Lung (tissue), 12 donors: ENCODE data around the gene ZNF700. TPM values are rescaled to one million over a fixed set of nuclear protein-coding genes. Genes with fewer than 3 reads are reported as not detected.
"Not testable (repeated sequence)": the region's sequence is repeated elsewhere in the genome, so short reads cannot be mapped to it uniquely, and the experiment has no call there.

ENCODE experiments used
- ATAC-seq: fragments of 200-7000 bp; cut with Tn5 transposase; one replicate; pipeline ENCODE4 v1.9.1; 2020; ENCODE audit warnings: moderate number of reproducible peaks; ENCODE audit not compliant: insufficient read depth, low FRiP score
- DNase-seq, 3 donors: peaks; one replicate each; pipeline ENCODE4 v3.0.0-alpha.2; 2013 to 2017
- H3K27ac ChIP-seq, 2 donors: one replicate each; pipeline ENCODE4 v1.5.1; 2013; ENCODE audit warnings: mild to moderate bottlenecking in 2 of 2, moderate library complexity in 2 of 2, control low read depth in 1 of 2, inconsistent platforms in 1 of 2, low read depth in 1 of 2, low read length in 1 of 2
- H3K27me3 ChIP-seq, 3 donors: one replicate each; pipeline ENCODE4 v1.5.1; 2013; ENCODE audit warnings: low read length in 2 of 3; ENCODE audit not compliant: control insufficient read depth in 3 of 3, insufficient read depth in 3 of 3
- H3K36me3 ChIP-seq, 4 donors: one replicate each; pipeline ENCODE4 v1.5.1; 2013; ENCODE audit warnings: low read length in 4 of 4, mild to moderate bottlenecking in 1 of 4, moderate library complexity in 1 of 4; ENCODE audit not compliant: control insufficient read depth in 4 of 4, insufficient read depth in 4 of 4
- H3K4me1 ChIP-seq, 5 donors: one replicate each; pipeline ENCODE4 v1.5.1; 2013; ENCODE audit warnings: low read length in 5 of 5, mild to moderate bottlenecking in 2 of 5, moderate library complexity in 1 of 5; ENCODE audit not compliant: control insufficient read depth in 5 of 5, insufficient read depth in 5 of 5
- H3K4me3 ChIP-seq: one replicate; pipeline ENCODE4 v1.5.1; 2013; ENCODE audit warnings: mild to moderate bottlenecking, control low read depth, moderate library complexity
- H3K9ac ChIP-seq, 2 donors: one replicate each; pipeline ENCODE4 v1.5.1; 2013; ENCODE audit warnings: low read length in 2 of 2, control low read depth in 1 of 2; ENCODE audit not compliant: insufficient read depth in 1 of 2
- H3K9me3 ChIP-seq, 4 donors: one replicate each; pipeline ENCODE4 v1.5.1; 2013; ENCODE audit warnings: low read length in 3 of 4, mild to moderate bottlenecking in 1 of 4, moderate library complexity in 1 of 4; ENCODE audit not compliant: control insufficient read depth in 4 of 4, insufficient read depth in 3 of 4
- WGBS, 2 donors: extraction: QIAGEN DNeasy Blood & Tissue Kit; methylation state at CpG; one replicate each; pipeline ENCODE4 v1.1.7; 2013; 5-methylcytosine and 5-hydroxymethylcytosine counted together
- polyA plus RNA-seq, 2 donors: library from polyadenylated mRNA; stranded (reverse); fragments of 200-250 nt; gene quantifications; one replicate each; pipeline ENCODE4 v1.2.1, GENCODE V29; 2013
- total RNA-seq, 2 donors: library from RNA; depleted of rRNA in 1 of 2; stranded (reverse); fragments of >200 nt in 1 of 2; gene quantifications; one replicate each; pipeline ENCODE4 v1.2.1, GENCODE V29; 2014 to 2021
- TF ChIP-seq, protein P1 (sequence below): IDR thresholded peaks from 2 replicates; pipeline ENCODE4 v1.5.1; 2012; ENCODE audit warnings: mild to moderate bottlenecking; ENCODE audit errors: control extremely low read depth, extremely low read depth
- donor health status: control.
- donor health status: control.
- donor health status: Bipolar disorder and iron deficiency.
- donor health status: healthy.
- donor health status: DM: yes; HTN: yes; CAD: no.

ZNF700 gene
- total and polyA plus RNA-seq, 4 donors: 6.2 to 24.7 (median 12.5) TPM

DNA sequence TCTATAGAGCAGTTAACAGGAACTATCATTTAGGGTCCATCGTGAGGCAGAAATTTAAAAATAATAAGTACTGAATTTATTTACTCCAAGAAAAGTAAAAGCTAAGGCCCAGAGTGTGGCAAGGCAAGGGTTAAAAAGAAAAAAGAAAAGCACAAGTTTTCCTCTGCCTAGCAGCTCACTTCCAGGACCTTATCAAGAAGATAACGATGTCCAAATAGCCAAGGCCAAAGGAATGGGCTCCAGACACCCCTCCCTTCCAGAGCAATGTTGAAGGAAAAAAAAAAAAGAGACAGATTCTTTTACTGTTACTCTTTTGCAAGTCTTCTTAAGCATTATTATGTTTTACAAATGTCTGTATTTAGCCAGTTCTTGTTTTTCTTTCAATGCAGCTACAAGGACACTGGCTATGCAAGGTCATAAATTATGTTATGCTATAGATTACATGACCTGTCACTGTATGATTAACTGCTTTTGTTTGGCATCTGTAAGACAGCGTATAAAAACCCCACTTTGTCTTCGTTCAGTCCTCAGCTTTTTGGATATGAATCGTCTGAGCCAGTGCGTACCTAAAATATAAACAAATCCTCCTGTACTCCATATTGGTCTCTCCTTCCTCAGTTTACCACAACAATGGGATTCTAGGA, 2.9 kb upstream of the ZNF700 start:
- H3K9ac ChIP-seq: no peak overlapping the region
- peak in 2 of 3 donors; percentile 22 to 33 for DNase-seq
- no peak for ATAC-seq
- no peak overlapping the region for H3K27ac ChIP-seq
- WGBS, 2 donors: 47 to 50% methylated on average over 6 of the region's 6 CpGs
- H3K4me1 ChIP-seq: peaks cover 0 to 12% (median under 1%) of the 10 kb centered on the region in 5 donors
- TF ChIP-seq, protein P1, sequence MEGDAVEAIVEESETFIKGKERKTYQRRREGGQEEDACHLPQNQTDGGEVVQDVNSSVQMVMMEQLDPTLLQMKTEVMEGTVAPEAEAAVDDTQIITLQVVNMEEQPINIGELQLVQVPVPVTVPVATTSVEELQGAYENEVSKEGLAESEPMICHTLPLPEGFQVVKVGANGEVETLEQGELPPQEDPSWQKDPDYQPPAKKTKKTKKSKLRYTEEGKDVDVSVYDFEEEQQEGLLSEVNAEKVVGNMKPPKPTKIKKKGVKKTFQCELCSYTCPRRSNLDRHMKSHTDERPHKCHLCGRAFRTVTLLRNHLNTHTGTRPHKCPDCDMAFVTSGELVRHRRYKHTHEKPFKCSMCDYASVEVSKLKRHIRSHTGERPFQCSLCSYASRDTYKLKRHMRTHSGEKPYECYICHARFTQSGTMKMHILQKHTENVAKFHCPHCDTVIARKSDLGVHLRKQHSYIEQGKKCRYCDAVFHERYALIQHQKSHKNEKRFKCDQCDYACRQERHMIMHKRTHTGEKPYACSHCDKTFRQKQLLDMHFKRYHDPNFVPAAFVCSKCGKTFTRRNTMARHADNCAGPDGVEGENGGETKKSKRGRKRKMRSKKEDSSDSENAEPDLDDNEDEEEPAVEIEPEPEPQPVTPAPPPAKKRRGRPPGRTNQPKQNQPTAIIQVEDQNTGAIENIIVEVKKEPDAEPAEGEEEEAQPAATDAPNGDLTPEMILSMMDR: no peak
- no peaks in the 10 kb centered on the region for H3K36me3 ChIP-seq
- peaks cover 0 to 2% (median 0%) of the 10 kb centered on the region in 4 donors for H3K9me3 ChIP-seq
- H3K27me3 ChIP-seq: no peaks in the 10 kb centered on the region
- no peak overlapping the region for H3K4me3 ChIP-seq

DNA sequence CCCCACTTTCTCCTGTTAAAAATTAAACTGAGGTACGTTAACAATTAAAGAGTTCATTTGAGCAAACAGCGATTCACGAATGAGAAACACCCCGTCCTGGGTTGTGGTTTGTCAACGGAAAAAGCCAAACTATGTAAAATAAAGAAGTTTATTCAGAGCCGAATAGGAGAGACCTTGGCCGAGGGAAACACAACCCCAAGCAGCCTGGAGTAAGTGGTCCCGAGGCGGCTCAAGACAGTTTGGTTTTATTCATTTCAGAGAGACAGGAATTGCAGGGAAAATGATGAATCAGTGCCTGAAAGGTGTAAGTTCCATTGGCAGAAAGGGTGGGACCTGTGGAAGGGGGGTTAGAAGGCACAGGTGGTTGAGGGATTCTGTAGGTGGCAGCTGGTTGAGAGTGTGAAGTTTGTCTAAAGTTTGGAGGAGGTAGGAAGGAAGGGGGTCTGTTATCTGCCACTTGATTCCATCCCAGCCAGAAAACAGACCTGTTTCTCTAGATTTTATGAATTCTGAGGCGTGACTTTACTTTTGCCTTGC, 812 bp downstream of the ZNF700 start:
- peaks cover 0 to 23% (median 5%) of the 10 kb centered on the region in 4 donors for H3K36me3 ChIP-seq
- peak in 1 of 3 donors; percentile 11 for DNase-seq
- peak overlapping the region; percentile 80 to 95 for H3K27ac ChIP-seq
- peak overlapping the region; percentile 81 to 85 for H3K9ac ChIP-seq
- 6% methylated on average over 10 of the region's 10 CpGs for WGBS, 2 donors
- not testable (repeated sequence) for H3K9me3 ChIP-seq, H3K27me3 ChIP-seq, ATAC-seq
- H3K4me3 ChIP-seq: peak overlapping the region; percentile 75
- H3K4me1 ChIP-seq: peaks cover 0 to 12% (median 2%) of the 10 kb centered on the region in 5 donors

DNA sequence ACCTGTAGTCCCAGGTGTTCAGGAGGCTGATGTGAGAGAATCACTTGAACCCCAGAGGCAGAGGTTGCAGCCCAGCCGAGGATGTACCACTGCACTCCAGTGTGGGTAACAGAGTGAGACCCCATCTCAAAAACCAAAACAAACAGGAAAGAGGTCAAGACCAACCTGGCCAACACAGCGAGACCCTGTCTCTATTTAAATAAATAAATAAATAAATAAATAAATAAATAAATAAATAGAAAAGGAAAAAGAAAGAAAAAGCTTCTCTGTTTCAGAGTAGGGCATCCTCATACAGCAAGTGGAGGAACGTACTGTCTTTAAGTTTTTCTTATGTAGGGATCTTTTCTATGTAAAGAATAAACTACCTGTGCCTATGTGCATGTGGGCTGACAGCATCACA, 2.3 kb downstream of the ZNF700 start:
- Histone ChIP-seq H3K36me3 (peaks cover 0 to 30% (median 5%) of the 10 kb centered on the region in 4 donors), H3K27ac (no peak overlapping the region), H3K4me3 (no peak overlapping the region), H3K9ac (no peak overlapping the region), H3K27me3 (no peaks in the 10 kb centered on the region), H3K9me3 (peaks cover 0 to 7% (median 2%) of the 10 kb centered on the region in 4 donors), H3K4me1 (peaks cover 0 to 12% (median 2%) of the 10 kb centered on the region in 5 donors)
- WGBS, 2 donors: 96 to 97% methylated on average over 3 of the region's 3 CpGs
- DNase-seq: no peak
- TF ChIP-seq, protein P1: no peak
- no peak for ATAC-seq

DNA sequence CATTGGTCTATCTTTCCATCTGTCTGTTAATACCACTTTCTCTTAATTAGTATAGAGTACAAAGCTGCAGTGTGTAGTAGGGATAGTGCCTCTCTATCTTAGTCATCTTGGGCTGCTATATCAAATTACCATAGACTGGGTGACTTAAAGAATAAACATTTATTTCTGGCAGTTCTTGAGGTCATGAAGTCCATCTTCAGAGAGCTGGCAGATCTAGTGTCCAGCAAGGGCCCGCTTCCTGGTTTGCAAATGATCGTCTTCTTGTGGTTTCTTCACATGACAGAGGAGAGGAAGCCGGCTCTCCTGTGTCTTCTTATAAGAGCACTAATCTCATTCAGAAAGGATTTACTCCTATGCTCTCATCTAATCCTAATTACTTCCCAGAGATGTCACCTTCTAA, 6.1 kb downstream of the ZNF700 start:
- Histone ChIP-seq H3K27ac (no peak overlapping the region), H3K4me3 (no peak overlapping the region), H3K4me1 (peaks cover 0 to 3% (median under 1%) of the 10 kb centered on the region in 5 donors), H3K36me3 (peaks cover 0 to 35% (median 7%) of the 10 kb centered on the region in 4 donors), H3K9me3 (peaks cover 0 to 14% (median 4%) of the 10 kb centered on the region in 4 donors), H3K27me3 (no peaks in the 10 kb centered on the region), H3K9ac (no peak overlapping the region)
- WGBS, 2 donors: 74 to 77% methylated on average over 3 of the region's 3 CpGs
- no peak for DNase-seq
- ATAC-seq: no peak
- TF ChIP-seq, protein P1: no peak
